ENCODE measurements around the gene CRYZL1. TPM values are rescaled to one million over a fixed set of nuclear protein-coding genes. Genes with fewer than 3 reads are reported as not detected.

The CRYZL1 gene
- total RNA-seq, 1 donor from 2014 or later, result 73.2 TPM

DNA sequence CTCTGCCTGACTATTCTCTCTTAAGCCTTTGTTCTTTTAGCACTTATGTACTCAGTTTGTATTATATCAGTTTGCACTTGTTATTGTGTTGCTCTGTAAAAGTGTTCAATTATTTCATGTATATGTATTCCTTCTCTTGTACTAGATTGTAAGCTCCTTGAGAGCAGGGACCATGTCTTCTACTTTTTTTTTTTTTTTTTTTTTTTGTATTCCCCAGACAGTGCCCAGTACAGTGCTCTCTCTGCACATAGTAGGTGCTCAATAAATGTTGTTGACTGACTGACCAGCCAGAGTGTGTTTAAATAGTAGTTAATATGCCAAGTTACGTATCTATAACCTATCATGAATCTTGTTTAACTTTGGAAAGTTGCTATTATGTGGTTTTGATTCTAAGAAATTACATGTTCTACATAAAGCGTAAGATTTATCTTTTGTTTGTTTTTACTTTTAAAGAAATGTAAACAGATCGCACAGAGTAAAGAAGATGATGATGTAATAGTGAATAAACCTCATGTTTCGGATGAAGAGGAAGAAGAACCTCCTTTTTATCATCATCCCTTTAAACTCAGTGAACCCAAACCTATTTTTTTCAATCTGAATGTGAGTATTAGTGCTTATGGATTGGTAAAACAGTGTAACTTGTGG lies 82.6 kb downstream of the CRYZL1 start:
- no peak for DNase-seq

DNA sequence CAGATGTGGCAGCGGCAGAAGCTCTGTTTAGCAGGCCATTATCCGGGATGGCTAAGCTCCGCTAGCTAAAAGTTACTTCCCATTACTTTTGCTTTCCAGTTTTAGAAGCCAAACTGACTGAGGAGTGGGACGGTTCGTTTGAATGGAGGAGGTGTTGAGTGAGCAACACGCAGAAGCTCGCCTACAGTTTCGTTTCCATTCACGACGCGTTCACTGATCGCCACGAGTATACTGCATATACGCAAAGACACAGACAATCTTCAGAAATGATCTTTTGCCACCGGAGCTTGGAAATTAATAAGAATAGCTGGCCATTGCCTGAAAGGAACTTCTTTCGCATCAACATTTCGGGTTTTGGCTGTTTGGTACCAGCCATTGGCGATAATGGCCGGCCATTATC lies 84.1 kb downstream of the CRYZL1 start:
- no peak for DNase-seq

DNA sequence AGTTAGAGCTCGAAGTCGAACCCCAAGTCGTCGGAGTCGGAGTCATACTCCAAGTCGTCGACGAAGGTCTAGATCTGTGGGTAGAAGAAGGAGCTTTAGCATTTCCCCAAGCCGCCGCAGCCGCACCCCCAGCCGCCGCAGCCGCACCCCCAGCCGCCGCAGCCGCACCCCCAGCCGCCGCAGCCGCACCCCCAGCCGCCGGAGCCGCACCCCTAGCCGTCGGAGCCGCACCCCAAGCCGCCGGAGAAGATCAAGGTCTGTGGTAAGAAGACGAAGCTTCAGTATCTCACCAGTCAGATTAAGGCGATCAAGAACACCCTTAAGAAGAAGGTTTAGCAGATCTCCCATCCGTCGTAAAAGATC lies 86.6 kb downstream of the CRYZL1 start:
- no peak for DNase-seq

DNA sequence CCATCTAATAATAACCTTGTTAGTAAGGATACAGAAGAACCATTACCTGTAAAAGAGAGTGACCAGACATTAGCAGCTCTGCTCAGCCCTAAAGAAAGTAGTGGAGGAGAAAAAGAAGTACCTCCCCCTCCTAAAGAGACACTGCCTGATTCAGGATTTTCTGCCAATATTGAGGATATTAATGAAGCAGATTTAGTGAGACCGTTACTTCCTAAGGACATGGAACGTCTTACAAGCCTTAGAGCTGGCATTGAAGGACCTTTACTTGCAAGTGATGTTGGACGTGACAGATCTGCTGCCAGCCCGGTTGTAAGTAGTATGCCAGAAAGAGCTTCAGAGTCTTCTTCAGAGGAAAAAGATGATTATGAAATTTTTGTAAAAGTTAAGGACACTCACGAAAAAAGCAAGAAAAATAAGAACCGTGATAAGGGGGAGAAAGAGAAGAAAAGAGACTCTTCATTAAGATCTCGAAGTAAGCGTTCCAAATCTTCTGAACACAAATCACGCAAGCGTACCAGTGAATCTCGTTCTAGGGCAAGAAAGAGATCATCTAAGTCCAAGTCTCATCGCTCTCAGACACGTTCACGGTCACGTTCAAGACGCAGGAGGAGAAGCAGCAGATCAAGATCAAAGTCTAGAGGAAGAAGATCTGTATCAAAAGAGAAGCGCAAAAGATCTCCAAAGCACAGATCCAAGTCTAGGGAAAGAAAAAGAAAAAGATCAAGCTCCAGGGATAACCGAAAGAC lies 87.1 kb downstream of the CRYZL1 start:
- DNase-seq, result no peak

DNA sequence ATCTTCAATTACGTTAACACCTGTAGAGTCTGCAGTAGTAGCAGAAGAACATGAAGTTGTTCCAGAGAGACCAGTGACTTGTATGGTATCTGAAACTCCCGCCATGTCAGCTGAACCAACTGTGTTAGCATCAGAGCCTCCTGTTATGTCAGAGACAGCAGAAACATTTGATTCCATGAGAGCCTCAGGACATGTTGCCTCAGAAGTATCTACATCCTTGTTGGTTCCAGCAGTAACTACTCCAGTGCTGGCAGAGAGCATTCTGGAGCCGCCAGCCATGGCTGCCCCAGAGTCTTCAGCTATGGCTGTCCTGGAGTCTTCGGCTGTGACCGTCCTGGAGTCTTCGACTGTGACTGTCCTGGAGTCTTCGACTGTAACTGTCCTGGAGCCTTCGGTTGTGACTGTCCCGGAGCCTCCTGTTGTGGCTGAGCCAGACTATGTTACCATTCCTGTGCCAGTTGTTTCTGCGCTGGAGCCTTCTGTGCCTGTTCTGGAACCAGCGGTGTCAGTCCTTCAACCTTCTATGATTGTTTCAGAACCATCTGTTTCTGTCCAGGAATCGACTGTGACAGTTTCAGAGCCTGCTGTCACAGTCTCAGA lies 88.4 kb downstream of the CRYZL1 start:
- no peak for DNase-seq

DNA sequence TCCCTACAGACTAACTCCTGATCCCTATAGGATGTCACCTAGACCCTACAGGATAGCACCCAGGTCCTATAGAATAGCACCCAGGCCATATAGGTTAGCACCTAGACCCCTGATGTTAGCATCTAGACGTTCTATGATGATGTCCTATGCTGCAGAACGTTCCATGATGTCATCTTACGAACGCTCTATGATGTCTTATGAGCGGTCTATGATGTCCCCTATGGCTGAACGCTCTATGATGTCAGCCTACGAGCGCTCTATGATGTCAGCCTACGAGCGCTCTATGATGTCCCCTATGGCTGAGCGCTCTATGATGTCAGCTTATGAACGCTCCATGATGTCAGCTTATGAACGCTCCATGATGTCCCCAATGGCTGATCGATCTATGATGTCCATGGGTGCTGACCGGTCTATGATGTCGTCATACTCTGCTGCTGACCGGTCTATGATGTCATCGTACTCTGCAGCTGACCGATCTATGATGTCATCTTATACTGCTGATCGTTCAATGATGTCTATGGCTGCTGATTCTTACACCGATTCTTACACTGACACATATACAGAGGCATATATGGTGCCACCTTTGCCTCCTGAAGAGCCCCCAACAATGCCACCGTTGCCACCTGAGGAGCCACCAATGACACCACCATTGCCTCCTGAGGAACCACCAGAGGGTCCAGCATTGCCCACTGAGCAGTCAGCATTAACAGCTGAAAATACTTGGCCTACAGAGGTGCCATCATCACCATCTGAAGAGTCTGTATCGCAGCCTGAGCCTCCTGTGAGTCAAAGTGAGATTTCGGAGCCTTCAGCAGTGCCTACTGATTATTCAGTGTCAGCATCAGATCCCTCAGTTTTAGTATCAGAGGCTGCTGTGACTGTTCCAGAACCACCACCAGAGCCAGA lies 89.2 kb downstream of the CRYZL1 start:
- DNase-seq, result no peak

DNA sequence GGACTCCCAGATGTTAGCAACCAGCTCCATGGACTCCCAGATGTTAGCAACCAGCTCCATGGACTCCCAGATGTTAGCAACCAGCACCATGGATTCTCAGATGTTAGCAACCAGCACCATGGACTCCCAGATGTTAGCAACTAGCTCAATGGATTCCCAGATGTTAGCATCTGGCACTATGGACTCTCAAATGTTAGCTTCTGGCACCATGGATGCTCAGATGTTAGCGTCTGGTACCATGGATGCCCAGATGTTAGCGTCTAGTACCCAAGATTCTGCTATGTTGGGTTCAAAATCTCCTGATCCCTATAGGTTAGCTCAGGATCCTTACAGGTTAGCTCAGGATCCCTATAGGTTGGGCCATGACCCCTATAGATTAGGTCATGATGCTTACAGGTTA lies 89.9 kb downstream of the CRYZL1 start:
- DNase-seq, result no peak

DNA sequence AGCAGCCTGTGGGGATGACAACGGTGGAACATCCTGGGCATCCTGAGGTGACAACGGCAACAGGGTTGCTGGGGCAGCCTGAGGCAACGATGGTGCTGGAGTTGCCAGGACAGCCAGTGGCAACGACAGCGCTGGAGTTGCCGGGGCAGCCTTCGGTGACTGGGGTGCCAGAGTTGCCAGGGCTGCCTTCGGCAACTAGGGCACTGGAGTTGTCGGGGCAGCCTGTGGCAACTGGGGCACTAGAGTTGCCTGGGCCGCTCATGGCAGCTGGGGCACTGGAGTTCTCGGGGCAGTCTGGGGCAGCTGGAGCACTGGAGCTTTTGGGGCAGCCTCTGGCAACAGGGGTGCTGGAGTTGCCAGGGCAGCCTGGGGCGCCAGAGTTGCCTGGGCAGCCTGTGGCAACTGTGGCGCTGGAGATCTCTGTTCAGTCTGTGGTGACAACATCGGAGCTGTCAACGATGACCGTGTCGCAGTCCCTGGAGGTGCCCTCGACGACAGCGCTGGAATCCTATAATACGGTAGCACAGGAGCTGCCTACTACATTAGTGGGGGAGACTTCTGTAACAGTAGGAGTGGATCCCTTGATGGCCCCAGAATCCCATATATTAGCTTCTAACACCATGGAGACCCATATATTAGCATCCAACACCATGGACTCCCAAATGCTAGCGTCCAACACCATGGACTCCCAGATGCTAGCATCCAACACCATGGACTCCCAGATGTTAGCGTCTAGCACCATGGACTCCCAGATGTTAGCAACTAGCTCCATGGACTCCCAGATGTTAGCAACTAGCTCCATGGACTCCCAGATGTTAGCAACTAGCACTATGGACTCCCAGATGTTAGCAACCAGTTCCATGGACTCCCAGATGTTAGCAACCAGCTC lies 90.5 kb downstream of the CRYZL1 start:
- no peak for DNase-seq

DNA sequence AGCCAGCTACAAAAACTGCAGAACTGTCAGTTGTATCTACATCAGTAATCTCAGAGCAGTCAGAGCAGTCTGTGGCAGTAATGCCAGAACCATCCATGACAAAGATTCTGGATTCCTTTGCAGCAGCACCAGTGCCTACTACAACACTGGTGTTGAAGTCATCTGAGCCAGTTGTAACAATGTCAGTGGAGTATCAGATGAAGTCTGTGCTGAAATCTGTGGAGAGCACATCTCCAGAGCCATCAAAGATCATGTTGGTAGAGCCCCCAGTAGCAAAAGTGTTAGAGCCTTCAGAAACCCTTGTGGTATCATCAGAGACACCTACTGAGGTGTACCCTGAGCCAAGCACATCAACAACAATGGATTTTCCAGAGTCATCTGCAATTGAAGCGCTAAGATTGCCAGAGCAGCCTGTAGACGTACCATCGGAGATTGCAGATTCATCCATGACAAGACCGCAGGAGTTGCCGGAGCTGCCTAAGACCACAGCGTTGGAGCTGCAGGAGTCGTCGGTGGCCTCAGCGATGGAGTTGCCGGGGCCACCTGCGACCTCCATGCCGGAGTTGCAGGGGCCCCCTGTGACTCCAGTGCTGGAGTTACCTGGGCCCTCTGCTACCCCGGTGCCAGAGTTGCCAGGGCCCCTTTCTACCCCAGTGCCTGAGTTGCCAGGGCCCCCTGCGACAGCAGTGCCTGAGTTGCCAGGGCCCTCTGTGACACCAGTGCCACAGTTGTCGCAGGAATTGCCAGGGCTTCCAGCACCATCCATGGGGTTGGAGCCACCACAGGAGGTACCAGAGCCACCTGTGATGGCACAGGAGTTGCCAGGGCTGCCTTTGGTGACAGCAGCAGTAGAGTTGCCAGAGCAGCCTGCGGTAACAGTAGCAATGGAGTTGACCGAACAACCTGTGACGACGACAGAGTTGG lies 91.4 kb downstream of the CRYZL1 start:
- no peak for DNase-seq

DNA sequence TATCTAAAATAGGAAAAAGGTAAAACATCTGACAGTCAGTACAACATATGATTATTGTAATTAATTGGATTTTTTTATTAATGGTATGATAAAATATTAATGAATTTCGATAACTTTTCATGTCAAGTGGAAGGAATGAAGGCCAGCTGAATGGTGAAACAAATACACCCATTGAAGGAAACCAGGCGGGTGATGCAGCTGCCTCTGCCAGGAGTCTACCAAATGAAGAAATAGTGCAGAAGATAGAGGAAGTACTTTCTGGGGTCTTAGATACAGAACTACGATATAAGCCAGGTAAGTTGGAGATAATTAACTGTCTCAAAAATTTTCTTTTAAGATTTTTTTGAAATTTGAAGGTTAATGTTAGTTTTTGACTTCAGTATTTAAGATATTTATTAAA lies 95.5 kb downstream of the CRYZL1 start:
- no peak for DNase-seq

DNA sequence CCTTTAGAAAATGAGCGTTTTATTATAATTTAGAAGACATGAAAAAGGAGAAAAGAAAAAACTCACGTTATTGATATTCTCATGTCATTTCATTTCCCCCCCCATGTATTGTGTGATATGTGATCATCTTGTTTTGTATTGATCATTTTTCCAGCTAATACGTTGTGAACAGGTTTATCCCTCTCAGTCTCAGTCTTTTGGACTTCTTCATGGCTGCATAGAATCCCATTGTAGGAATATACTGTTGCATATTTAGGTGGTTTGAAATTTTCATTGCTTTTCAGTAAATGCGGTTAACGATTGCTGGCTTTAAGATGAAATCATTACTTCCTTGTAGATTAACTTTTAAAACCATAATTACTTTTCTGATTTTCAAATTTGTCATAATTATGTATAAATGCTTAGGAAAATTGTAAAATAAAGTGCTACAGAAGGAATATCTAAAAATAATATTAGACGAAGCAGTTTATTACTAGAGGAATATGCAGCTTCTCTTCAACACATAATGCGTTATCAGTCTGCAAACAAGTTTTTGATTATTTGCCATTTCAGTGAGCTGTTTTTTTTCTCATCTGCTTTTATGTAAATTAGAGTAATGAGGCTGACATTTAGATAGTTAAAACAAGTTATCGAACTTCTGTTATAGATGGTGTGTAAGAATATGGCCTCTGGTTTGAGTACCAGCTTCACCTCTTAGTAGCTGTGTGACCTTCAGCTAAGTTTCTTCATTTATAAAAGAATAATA lies 96.9 kb downstream of the CRYZL1 start:
- no peak for DNase-seq

DNA sequence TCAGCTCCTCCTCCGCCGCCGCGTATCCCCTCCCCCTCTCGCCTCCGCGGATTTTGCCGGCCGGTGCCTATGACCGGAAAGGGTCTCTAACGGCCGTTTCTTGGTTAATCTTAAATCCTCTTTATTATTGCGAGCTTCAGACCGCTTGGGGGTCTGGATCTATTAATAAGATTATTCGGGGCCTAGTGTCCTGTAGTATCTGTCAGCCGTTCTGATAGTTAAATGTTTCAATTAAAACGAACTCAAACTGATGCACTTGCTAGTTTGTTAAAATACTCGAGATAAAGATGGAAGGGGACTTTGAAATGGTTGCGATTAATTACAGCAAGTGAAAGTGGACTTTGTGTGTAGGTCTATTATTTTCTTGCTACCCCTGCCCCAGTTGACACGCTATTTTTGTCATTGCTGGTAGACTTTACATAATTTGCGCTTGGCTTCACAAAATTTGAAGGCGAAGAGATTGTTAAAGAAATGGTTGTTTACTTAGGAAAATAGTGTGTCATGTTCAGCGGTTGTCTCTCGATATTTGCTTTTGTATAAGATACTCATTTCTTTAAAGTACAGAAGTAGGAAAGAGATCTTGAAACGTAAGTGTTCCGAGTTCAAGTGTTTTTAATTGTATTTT lies 97.9 kb downstream of the CRYZL1 start:
- no peak for DNase-seq

DNA sequence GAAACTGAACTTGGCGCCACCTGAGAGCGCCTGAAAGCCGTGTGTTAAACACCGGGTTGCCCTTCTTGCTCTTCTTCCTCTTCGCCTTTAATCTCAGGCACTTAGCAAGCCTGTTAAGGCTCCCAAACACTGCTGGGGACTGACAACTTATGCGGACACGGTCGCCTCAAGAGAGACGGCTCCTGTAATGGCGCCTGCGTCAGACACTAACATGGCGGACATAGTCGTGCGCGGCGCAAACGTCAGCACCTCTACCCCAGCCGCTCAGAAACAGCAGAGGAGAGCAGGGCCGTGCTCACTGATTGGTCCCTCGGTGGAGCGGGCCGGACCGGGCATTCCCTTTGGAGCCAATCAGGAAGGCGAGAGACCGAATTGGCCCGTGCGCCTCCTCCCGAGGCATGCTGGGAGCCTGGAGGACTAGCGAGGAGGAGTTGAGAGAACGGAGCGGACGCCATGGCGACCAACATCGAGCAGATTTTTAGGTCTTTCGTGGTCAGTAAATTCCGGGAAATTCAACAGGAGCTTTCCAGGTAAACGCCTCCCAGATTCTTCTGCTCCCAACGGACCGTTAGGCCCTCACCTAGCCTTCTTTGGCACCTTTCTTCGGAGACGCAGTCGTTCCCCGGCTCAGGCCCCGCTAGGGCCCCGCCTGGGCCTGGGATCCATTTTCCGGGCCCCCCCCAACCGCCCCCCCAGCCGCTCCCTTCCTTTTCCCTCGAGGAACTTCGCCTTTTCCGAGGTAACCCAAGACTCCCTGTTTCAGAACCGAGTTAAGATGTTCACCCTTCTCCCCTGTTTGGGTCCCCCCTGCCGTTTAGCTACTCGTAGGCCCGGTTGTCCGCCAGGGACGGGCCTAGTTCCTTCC lies 98.7 kb downstream of the CRYZL1 start, which contains the start of gene SON:
Gene SON (plus strand): TSS at position 399 of the 865 bp plus-strand sequence. CDS start 55 bp downstream, at position 454.
- peak; percentile 98 for DNase-seq

DNA sequence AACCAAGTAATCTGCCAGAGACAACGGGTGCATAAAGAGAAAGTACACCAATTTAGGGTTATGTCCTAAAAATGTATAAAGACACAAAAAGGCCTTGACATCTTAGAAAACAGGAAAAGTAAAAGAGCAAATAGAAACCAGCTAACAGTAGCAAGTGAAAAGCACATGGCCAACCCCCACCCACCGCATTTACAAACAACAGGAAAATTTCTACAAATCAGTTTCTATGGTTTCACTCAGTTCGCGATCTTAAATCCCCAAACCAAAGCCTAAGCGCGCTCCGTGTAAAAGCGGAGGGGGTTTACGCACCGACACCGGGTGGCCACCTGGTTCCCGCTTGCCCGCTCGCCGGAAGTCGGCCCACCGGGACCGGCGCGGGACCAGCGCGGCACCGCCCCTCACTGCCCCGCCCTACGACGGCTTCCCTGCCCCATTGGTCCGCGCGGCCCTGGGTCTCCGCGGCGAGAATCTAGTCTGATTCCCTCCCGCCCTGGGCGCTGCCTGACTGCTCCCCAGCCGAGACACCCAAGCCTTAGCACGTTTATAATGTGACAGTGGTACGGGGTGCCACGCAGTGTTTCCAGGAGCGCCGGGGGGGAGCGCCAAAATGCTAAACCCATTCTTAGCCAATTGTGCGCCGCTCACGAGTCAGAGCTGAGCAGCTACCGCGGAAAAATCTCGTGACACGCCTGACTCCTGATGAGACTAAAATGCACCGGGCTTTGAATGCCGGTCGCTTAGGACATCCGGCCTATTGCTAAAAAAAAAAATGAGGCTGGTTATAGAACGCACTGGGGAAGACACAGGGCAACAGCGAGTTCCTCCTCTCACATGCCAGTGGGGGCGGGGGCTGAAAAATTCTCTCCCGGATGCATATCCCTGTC lies 99.5 kb downstream of the CRYZL1 start, which contains the start of gene GART:
Gene GART (minus strand): TSS at position 362 of the 884 bp plus-strand sequence. CDS start 2,802 bp downstream, outside the sequence.
- DNase-seq, result peak; percentile 82

DNA sequence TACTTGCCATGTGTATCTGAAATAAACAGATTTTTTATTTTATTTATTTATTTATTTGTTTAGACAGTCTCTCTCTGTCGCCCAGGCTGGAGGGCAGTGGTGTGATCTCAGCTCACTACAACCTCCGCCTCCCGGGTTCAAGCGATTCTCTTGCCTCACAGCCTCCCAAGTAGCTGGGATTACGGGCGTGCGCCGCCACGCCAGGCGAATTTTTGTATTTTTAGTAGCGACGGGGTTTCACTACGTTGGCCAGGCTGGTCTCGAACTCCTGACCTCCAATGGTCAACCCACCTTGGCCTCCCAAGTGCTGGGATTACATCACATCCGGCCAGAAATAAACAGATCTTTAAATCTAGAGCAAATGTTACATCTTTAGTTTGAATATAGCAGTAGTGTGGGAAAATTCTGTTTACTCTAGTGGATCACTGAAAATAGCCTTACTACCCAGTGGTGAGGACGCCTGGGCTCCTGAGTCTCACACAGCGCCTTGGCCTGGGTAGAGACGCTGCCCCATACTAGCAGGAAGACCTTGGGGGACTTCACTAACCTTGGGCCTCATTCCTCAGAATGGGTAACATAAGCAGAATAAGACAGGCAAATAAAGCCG lies 100.3 kb downstream of the CRYZL1 start:
- no peak for DNase-seq

DNA sequence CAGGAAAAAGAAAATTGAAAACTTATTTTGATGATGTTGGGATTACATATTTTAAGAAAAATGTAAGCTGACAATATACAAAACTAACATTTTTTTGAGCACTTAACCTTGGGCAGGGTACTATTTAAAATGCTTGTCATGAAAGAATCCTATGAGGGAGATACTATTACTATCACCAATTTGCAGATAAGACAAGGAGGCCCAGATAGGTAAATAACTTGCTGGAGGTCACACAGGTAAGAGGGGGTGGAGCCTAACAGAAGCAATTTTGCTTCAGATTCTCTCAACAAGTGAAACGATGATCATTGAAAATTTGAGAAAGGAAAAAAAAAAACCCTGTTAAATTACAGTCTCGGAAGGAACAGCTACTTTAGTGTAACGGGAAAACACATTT lies 100.8 kb downstream of the CRYZL1 start:
- no peak for DNase-seq

DNA sequence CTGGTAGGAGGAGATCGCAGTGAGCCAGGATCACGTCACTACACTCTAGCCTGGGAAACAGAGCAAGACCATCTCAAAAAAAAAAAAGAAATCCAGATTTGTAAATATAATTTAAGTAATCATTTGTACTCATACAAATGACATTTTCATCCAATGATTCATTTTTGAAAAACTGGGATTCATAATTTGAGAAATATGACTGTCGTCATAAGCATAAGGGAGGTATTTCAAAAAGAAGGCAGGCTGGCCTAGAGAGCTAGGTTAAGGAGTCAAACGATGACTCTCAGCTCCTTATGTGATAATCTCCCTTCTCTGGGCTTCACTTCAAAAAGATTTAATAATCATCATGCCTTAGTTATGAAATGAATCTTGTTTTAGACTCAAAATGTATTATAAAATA lies 101.9 kb downstream of the CRYZL1 start:
- DNase-seq, result no peak

Measured in occipital lobe (tissue), 2 donors.